ENCODE results near the gene ALG10B. TPM values are rescaled to one million over a fixed set of nuclear protein-coding genes. Genes with fewer than 3 reads are reported as not detected.

Gene ALG10B
- total RNA-seq, 2 experiments from 2014 or later: 6.6 to 10.1 TPM

- Histone ChIP-seq H3K4me1 (ENCODE audit: insufficient read depth, low read length) (no peaks in the 10 kb centered on the region), H3K4me3 (ENCODE audit: low read length) (no peak overlapping the region), H3K9me3 (ENCODE audit: control insufficient read depth in 1 of 2, insufficient read depth in 1 of 2, low read length in 2 of 2) (no peaks in the 10 kb centered on the region), H3K27ac (ENCODE audit: low read depth in 1 of 2, low read length in 2 of 2) (no peak overlapping the region), H3K27me3 (ENCODE audit: control insufficient read depth in 1 of 2, insufficient read depth in 2 of 2, low read length in 2 of 2) (no peaks in the 10 kb centered on the region), H3K36me3 (ENCODE audit: insufficient read depth, low read length) (no peaks in the 10 kb centered on the region)
- Mint-ChIP-seq H3K4me3 (no peak overlapping the region), H3K4me1 (ENCODE audit: low read depth) (no peaks in the 10 kb centered on the region), H3K27ac (no peak overlapping the region), H3K36me3 (ENCODE audit: low read depth) (no peaks in the 10 kb centered on the region), H3K27me3 (no peaks in the 10 kb centered on the region), H3K9me3 (peaks cover 9% of the 10 kb centered on the region)
- intact Hi-C loops (cut with DNase I, micrococcal nuclease): no loop called here
- TF ChIP-seq CTCF (IDR thresholded peaks at IDR 0.05): no peak
- CTCF ChIA-PET: no interaction called here
- POLR2A ChIA-PET: no interaction called here
- ATAC-seq (ENCODE audit: poor library complexity): no peak
- DNase-seq: no peak
Observed at GRCh38 chr12:38374751-38375150, 58.2 kb downstream of the ALG10B start.

Measured in CD4-positive, alpha-beta T cell (primary cell).